DND-41 (cell line): ENCODE measurements around the gene CPPED1.

Experiments
- EZH2 ChIP-seq: IDR thresholded peaks from 3 replicates; pipeline ENCODE4 v1.6.1; 2012; ENCODE audit warnings: borderline replicate concordance, low read depth, mild to moderate bottlenecking, moderate library complexity, low read length, inconsistent platforms; ENCODE audit not compliant: severe bottlenecking
- TF ChIP-seq, protein P1 (sequence below): IDR thresholded peaks from 2 replicates; pipeline ENCODE4 v1.5.1; 2012; ENCODE audit warnings: borderline replicate concordance, low read length, moderate library complexity, mild to moderate bottlenecking; ENCODE audit not compliant: poor library complexity, severe bottlenecking; ENCODE audit errors: extremely low read depth

DNA sequence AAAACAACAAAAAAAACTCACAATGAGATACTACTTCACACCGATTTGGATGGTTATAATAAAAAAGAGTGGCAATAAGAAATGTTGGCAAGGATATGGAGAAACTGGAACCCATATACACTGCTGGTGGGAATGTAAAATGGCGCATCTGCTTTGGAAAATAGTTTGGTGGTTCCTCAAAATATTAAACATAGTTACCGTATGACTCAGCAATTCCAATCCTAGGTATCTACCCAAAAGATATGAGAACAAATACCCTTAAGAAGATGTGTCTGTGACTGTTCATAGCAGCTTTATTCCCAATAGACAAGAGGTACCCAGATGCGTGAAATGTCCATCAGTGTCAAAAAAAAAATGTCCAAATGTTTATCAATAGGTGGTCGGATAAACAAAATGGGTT, 7.2 kb downstream of the CPPED1 start:
- TF ChIP-seq, protein P1, sequence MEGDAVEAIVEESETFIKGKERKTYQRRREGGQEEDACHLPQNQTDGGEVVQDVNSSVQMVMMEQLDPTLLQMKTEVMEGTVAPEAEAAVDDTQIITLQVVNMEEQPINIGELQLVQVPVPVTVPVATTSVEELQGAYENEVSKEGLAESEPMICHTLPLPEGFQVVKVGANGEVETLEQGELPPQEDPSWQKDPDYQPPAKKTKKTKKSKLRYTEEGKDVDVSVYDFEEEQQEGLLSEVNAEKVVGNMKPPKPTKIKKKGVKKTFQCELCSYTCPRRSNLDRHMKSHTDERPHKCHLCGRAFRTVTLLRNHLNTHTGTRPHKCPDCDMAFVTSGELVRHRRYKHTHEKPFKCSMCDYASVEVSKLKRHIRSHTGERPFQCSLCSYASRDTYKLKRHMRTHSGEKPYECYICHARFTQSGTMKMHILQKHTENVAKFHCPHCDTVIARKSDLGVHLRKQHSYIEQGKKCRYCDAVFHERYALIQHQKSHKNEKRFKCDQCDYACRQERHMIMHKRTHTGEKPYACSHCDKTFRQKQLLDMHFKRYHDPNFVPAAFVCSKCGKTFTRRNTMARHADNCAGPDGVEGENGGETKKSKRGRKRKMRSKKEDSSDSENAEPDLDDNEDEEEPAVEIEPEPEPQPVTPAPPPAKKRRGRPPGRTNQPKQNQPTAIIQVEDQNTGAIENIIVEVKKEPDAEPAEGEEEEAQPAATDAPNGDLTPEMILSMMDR = no peak
- TF ChIP-seq EZH2 = no peak
